ENCODE results near the gene TIMP4. TPM values are rescaled to one million over a fixed set of nuclear protein-coding genes. Genes with fewer than 3 reads are reported as not detected.

Gene TIMP4
- total and polyA plus RNA-seq, 2 of the 4 experiments (the other 2 are of a cell fraction), result 0.39 to 0.54 TPM

DNA sequence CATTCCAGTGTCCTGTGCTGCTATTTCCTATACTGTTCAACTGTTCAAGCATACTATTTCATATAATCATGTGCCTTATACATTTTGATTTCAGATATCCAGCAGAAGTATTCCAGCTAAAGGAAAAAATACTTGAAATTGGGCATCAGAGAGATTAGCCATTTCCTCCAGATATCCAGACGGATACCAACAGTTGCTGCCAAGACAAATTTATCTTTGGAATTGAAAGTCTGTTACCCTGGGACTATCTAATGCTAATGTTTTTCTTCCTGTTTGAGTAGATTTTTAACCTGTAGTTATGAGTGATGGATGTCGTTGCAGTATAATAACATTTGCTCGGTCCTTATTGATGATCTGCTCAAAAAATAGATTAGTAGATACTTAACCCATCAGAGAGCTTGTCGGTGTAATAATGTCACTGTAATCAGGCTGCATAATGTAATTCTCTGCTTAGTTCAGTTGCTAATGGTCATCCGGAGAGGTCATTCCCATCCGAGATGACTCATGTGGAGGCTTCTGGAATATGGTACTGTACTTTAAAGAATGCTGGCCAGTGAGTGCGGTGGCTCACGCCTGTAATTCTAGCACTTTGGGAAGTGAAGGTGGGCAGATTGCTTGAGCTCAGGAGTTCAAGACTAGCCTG lies 51.5 kb downstream of the TIMP4 start:
- no peak overlapping the region for H2BK5ac ChIP-seq (ENCODE audit: low read depth, low read length, poor library complexity, severe bottlenecking)
- no peaks in the 10 kb centered on the region for H3K9me1 ChIP-seq (ENCODE audit: insufficient read depth, low read length)
- no peak for TF ChIP-seq BHLHE40 (IDR thresholded peaks at IDR 0.05; ENCODE audit: low read depth, low read length)
- TF ChIP-seq POLR2A (IDR thresholded peaks at IDR 0.05; ENCODE audit: low read depth, low read length), result no peak
- no peak for TF ChIP-seq CEBPB (IDR thresholded peaks at IDR 0.05; ENCODE audit: low read depth, low read length)
- H2BK120ac ChIP-seq (ENCODE audit: low read depth, low read length), result no peak overlapping the region
- H4K20me1 ChIP-seq (ENCODE audit: insufficient read depth, low read length), result no peaks in the 10 kb centered on the region
- no peaks in the 10 kb centered on the region for H3K79me1 ChIP-seq (ENCODE audit: low read depth in 1 of 2, low read length in 2 of 2)
- H4K91ac ChIP-seq (ENCODE audit: insufficient read depth, low read depth, low read length), result no peak overlapping the region
- no peak overlapping the region for H3K4me2 ChIP-seq (ENCODE audit: low read depth, low read length)
- peaks cover 9% of the 10 kb centered on the region for H3K27me3 ChIP-seq (ENCODE audit: control insufficient read depth, insufficient read depth, low read length)
- ChIA-PET POLR2A (ENCODE audit: unreplicated experiment) (no interaction called here), CTCF (no interaction called here)
- H3K9me3 ChIP-seq (ENCODE audit: control insufficient read depth, insufficient read depth, low read length), result no peaks in the 10 kb centered on the region
- no peak for ATAC-seq (ENCODE audit: low read depth)
- no peaks in the 10 kb centered on the region for H3K36me3 ChIP-seq (ENCODE audit: control insufficient read depth, insufficient read depth, low read length)
- no peak overlapping the region for H2BK20ac ChIP-seq (ENCODE audit: low read depth, low read length)
- H3K4me1 ChIP-seq (ENCODE audit: control insufficient read depth, insufficient read depth, low read length), result no peaks in the 10 kb centered on the region
- H3K56ac ChIP-seq (ENCODE audit: extremely low read depth, insufficient read depth, low read length), result no peak overlapping the region
- H3K4me3 ChIP-seq (ENCODE audit: insufficient read depth, low read depth, low read length), result no peak overlapping the region
- H3K23ac ChIP-seq (ENCODE audit: low read depth, low read length), result no peak overlapping the region
- H3K14ac ChIP-seq (replicated peaks; ENCODE audit: low read depth, low read length), result no peak overlapping the region
- BruUV-seq (replicated peaks), result no TSS peak
- no peak overlapping the region for H4K5ac ChIP-seq (ENCODE audit: low read depth, low read length)
- no peak overlapping the region for H2BK15ac ChIP-seq (ENCODE audit: low read depth, low read length)
- intact Hi-C loops (cut with micrococcal nuclease) (no loop called here), in situ Hi-C loops (cut with MboI; ENCODE audit: low sequenced_read_pairs) (no loop called here), dilution Hi-C loops (cut with HindIII; ENCODE audit: low sequenced_read_pairs, unreplicated experiment) (no loop called here)
- 93% methylated on average over 2 of the region's 8 CpGs; no CpG with 5 or more reads in 1 of the 2 experiments for WGBS, 2 experiments (ENCODE audit: extremely low coverage in 2 of 2, insufficient read length in 1 of 2)
- no peak overlapping the region for H2AK5ac ChIP-seq (ENCODE audit: low read depth, low read length)
- no peak overlapping the region for H3K18ac ChIP-seq (ENCODE audit: low read depth, low read length)
- no peak overlapping the region for H3K9ac ChIP-seq (ENCODE audit: low read depth, low read length)
- no peak overlapping the region for H3K4ac ChIP-seq (ENCODE audit: low read depth, low read length)
- H2AFZ ChIP-seq (replicated peaks; ENCODE audit: low read length, poor library complexity), result no peak overlapping the region
- DNase-seq, result no peak
- no peak overlapping the region for H4K8ac ChIP-seq (ENCODE audit: low read depth in 2 of 2, low read length in 2 of 2)
- no peak overlapping the region for H3K27ac ChIP-seq (ENCODE audit: insufficient read depth, low read length)
- no peak overlapping the region for H2AK9ac ChIP-seq (replicated peaks; ENCODE audit: low read depth, low read length, poor library complexity)

Other genes with a start within 250 kb of the TIMP4 start
- under 0.01 TPM in 1 of 2 replicates, not detected in the other for gene SYN2, start 154.5 kb downstream of the TIMP4 start, total RNA-seq (2012; rRNA removed)
- 0.09 and 0.13 TPM in 2 replicates for gene SYN2, start 154.5 kb downstream of the TIMP4 start, polyA plus RNA-seq (2012; rRNA removed)
- 21.9 and 23.8 TPM in 2 replicates for gene PPARG, start 130.2 kb upstream of the TIMP4 start, total RNA-seq (2012; rRNA removed)
- 11.2 and 11.5 TPM in 2 replicates for gene PPARG, start 130.2 kb upstream of the TIMP4 start, polyA plus RNA-seq (2012; rRNA removed)